ENCODE measurements around the gene CD19.
"Not testable (repeated sequence)": the region's sequence is repeated elsewhere in the genome, so short reads cannot be mapped to it uniquely, and the experiment has no call there.

Gene CD19

DNA sequence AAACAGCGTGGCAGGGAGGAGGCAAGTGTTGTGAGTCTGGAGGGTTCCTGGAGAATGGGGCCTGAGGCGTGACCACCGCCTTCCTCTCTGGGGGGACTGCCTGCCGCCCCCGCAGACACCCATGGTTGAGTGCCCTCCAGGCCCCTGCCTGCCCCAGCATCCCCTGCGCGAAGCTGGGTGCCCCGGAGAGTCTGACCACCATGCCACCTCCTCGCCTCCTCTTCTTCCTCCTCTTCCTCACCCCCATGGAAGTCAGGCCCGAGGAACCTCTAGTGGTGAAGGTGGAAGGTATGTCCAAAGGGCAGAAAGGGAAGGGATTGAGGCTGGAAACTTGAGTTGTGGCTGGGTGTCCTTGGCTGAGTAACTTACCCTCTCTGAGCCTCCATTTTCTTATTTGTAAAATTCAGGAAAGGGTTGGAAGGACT lies at the start of gene CD19:
Gene CD19 (plus strand): TSS at position 171 of the 425 bp plus-strand sequence. CDS start 30 bp downstream, at position 201.
- in situ Hi-C loops (cut with MboI; ENCODE audit: low sequenced_read_pairs): no loop called here

GRCh38 chr16:28882551-28883160 lies 49.1 kb upstream of the CD19 start:
- in situ Hi-C loops (cut with MboI; ENCODE audit: low sequenced_read_pairs): no loop called here

DNA sequence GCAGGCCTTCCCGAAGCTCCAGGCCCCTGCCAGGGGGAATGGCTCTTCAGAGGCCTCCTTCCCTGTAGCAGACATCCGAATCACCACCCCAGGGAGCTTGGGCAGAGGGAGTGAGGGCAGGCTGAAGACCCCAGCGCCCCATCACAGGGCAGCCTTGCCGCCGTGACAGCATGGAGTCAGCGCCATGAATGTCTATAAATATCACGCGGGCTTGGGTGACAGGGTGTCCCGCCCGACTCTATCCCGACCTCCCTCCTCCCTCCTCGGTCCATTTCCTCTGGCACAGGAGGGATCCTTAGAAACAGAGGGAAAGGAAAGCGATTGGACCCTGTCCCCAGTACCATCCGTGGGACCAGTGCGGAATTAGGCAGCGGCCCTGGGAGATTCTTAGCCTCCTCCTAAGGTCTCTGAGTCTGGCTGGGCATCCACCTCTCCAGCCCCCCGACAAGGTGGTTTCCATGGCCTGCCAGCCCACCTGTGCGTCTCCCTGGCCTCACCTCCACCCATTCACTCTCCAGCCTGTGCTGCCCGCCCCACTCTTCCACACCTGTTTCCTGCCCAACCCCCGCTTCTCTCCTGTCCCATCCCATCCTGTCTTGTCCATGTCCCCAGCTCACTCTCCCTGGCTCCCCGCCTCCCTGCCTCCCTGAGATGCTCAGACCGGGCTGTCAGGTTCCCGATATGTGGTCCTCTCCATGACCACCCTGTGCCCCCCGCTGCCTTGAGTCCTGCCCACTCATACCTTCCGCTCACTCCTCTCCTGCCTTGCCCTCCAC lies 48.4 kb upstream of the CD19 start:
- in situ Hi-C loops (cut with MboI; ENCODE audit: low sequenced_read_pairs): no loop called here

DNA sequence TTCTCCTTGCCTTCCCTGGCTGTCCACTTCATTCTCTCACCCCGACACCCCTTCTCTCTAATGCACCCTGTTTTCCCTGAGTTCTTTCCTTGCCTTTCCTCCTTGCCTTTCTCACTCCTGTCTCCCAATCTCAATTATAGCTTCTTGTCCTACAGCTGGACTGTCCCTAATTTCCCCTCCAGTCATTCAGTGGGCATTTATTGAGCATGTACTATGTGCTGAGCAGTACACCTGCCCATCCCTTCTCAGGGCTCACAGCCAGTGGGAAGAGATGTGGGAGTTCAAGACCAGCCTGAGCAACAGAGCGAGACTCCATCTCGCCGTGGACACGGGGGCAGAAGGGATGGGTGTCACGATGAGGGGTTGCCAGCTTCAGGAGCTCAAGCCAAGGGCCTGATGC lies 47.7 kb upstream of the CD19 start:
- in situ Hi-C loops (cut with MboI; ENCODE audit: low sequenced_read_pairs): no loop called here

- in situ Hi-C loops (cut with MboI; ENCODE audit: low sequenced_read_pairs): no loop called here
These were observed 44.8 kb upstream of the CD19 start for GRCh38 chr16:28886945-28887344.

GRCh38 chr16:28890355-28890754 lies 41.4 kb upstream of the CD19 start:
- in situ Hi-C loops (cut with MboI; ENCODE audit: low sequenced_read_pairs): not testable (repeated sequence)

DNA sequence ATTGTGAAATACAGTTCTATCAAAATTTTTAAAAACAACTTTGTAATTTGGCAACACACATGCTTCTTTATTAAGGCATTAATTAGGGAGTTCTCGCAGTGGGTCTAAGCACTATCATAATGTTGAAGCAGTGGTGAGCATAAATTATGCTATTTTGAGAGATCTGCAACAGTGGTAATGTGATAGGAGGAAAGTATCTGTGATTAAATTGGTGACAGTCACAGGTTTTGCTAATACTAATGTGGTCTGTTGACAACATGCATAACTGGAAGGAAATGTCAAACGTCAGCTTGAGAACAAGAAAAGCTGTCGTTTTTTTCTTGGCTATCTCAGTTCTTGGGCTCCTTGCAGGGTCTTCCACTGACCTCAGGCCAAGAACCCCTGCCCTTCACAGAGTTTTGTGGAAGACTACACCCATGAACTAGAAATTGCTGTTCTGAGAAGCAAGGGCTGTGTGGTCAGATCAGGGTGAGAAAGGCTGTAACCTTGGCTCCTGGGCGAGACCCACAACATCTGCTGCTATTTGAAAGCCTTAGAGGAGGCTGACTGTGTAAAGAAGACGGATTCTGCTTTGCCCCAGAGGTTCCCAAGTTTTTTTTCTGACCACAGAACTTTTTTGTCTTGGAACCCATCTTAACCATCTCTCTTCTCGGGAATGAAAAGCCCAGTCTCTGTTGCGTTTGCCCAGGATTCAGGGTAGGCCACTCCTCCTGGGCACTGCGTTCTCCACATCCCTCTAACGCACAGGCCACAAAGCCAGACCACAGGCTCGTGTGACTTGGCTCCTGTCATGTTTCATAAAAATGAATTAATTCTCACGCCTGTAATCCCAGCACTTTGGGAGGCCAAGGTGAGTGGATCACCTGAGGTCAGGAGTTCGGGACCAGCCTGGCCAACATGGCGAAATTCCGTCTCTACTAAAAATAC lies 39.5 kb upstream of the CD19 start:
- in situ Hi-C loops (cut with MboI; ENCODE audit: low sequenced_read_pairs): no loop called here

DNA sequence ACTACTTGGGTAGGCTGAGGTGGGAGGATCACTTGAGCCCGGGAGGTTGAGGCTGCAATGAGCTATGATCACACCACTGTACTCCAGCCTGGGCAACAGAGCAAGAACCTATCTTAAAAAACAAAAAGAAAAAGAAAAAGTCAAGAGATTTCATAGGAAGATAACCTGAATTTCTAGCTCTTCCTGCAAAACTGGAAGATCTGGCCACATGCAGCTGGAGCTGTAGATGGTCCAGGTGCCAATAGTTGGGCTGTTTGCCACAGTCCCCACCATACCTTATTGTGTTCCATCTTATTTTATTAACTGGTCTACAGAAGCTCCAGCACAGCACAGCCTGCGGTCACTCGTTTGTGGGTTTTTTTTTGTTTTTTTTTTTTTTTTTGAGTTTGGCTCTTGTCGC lies 38.5 kb upstream of the CD19 start:
- in situ Hi-C loops (cut with MboI; ENCODE audit: low sequenced_read_pairs): no loop called here

DNA sequence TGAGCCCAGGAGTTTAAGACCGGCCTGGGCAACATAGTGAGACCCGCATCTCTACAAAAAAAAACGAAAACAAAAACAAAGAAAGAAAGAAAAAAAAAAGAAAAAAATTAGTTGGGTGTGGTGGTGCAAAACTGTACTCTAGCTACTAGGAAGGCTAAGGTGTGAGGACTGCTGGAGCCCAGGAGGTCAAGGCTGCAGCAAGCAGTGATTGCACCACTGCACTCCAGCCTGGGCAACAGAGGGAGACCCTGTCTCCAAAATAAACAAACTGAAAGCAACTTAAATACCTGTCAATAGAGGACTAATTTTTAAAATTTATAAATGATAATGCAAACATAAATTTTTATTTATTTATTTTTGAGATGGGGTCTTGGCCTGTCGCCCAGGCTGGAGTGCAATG lies 36.2 kb upstream of the CD19 start:
- in situ Hi-C loops (cut with MboI; ENCODE audit: low sequenced_read_pairs): no loop called here

DNA sequence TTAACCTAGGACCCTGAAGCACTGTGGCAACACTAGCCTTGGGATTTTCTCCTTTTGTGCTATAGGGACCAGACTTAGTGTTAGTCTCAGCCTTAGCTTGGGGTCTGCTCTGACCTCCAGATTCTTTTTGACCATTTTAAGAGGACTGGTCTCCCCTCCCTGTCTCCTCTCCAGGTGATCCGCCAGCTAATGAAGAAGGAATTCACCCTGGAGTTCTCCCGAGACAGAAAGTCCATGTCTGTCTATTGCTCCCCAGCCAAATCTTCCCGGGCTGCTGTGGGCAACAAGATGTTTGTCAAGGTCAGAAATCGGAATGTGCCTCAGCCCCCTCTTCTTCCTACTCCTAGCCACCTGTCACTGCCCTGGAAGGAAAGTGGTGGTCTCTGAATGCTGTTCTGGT lies 33.9 kb upstream of the CD19 start:
- in situ Hi-C loops (cut with MboI; ENCODE audit: low sequenced_read_pairs): no loop called here

DNA sequence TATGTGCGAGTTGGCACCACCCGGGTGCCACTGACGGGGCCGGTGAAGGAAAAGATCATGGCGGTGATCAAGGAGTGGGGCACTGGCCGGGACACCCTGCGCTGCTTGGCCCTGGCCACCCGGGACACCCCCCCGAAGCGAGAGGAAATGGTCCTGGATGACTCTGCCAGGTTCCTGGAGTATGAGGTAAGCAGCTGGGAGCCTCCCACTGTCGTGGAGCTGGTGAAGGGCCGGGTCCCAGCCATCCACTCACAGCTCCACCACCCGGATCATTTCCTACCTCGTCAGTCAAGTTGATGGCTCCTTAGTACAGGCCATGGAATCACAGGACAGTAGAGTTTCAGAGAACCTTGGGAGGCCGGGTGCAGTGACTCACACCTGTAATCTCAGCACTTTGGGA lies 33.5 kb upstream of the CD19 start:
- in situ Hi-C loops (cut with MboI; ENCODE audit: low sequenced_read_pairs): no loop called here

- in situ Hi-C loops (cut with MboI; ENCODE audit: low sequenced_read_pairs): no loop called here
These were observed 32.8 kb upstream of the CD19 start for GRCh38 chr16:28898942-28899341.

DNA sequence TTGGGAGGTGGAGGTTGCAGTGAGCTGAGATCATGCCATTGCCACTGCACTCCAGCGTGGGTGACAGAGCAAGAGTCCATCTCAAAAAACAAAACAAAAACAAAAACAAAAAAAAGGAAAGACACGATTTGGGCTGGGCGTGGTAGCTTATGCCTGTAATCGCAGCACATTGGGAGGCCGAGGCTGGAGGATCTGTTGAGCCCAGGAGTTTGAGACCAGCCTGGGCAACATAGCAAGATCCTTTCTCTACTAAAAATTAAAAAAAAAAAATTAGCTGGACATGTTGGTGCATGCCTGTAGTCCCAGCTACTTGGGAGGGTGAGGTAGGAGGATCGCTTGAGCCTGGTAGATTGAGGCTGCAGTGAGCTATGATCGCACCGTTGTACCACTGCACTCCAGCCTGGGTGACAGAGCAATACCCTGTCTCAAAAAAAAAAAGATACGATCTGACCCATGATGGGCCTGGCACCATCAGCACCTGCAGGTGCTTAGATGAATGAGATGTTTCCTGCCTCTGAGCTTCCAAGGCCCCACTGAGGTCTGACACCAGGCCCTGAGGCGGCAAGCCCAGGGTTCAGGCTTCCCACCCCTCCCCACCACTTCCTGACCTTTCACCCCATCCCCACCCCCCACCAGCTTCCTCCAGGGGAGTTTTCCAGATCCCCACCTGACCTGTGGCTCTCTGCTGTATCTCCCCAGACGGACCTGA lies 31.7 kb upstream of the CD19 start:
- in situ Hi-C loops (cut with MboI; ENCODE audit: low sequenced_read_pairs): no loop called here

- in situ Hi-C loops (cut with MboI; ENCODE audit: low sequenced_read_pairs): no loop called here
These were observed 31.2 kb upstream of the CD19 start for GRCh38 chr16:28900601-28901000.

DNA sequence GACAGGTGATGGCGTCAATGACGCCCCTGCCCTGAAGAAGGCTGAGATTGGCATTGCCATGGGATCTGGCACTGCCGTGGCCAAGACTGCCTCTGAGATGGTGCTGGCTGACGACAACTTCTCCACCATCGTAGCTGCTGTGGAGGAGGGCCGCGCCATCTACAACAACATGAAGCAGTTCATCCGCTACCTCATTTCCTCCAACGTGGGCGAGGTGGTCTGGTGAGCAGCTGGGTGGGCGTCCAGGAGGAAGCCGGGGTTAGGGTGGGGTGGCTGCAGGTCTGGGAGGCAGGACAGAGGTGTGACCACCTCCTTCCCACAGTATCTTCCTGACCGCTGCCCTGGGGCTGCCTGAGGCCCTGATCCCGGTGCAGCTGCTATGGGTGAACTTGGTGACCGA lies 29.9 kb upstream of the CD19 start:
- in situ Hi-C loops (cut with MboI; ENCODE audit: low sequenced_read_pairs): no loop called here

- in situ Hi-C loops (cut with MboI; ENCODE audit: low sequenced_read_pairs): no loop called here
These were observed 28.9 kb upstream of the CD19 start for GRCh38 chr16:28902909-28903308.

GRCh38 chr16:28903344-28904042 lies 28.3 kb upstream of the CD19 start:
- in situ Hi-C loops (cut with MboI; ENCODE audit: low sequenced_read_pairs): no loop called here

- in situ Hi-C loops (cut with MboI; ENCODE audit: low sequenced_read_pairs): no loop called here
These were observed 27.4 kb upstream of the CD19 start for GRCh38 chr16:28904363-28904762.

DNA sequence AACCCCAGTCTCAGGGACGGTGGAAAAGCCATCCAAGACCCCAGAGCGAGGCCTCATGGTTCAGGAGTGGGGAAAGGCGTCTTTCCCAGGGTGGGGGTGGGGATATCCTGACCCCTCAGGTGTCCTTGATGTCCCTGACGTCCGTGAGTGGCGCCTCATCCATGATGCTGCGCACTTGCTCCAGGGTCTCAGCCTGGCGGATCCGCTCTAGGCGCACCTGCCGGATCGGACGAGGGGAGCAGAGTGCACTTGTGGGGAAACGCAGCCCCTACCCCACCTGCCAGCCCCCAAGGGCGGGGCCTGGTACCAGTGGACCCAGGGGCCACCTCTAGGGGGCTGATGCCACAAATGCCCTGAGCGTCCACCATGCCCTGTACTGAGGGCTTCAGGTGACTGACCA lies 26.9 kb upstream of the CD19 start:
- in situ Hi-C loops (cut with MboI; ENCODE audit: low sequenced_read_pairs): no loop called here

DNA sequence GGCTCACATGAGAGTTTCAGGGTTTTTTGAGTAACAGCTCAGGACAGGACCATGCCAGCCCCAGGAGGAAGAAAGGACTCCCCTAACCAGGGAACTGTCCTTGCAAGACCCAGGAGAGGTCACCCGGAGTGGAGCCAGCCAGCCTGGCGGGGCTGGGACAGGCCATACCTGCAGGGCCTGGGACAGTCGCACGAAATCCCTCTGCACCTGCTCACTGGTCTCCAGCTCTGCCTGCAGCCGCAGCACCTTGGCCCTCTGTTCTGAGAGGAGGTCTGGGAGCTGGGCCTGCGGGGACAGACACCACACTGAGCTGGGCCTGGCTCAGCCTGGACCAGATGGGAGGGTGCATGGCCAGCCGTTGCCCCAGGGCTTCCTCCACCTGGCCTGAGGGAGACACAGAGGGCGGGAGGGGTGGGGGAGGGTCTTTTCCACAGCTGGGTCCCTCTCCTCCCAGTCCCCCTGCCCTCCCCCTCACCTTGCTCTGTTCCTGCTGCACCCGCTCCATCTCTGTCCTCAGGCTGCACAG lies 26.5 kb upstream of the CD19 start:
- in situ Hi-C loops (cut with MboI; ENCODE audit: low sequenced_read_pairs): no loop called here
